H4 (cell line): Measurements from ENCODE around the gene LHX6. TPM values are rescaled to one million over a fixed set of nuclear protein-coding genes. Genes with fewer than 3 reads are reported as not detected.

Experiments used
- DNase-seq: peaks from one replicate; pipeline ENCODE4 v3.0.0-alpha.2; 2015; ENCODE audit warnings: low spot score
- total RNA-seq: library from RNA; depleted of rRNA; stranded (reverse); fragments of >200 nt; shearing (Covaris generic); gene quantifications from 2 replicates; pipeline ENCODE4 v1.2.3, GENCODE V29; 2014

LHX6 gene
- total RNA-seq, 1 experiment from 2014 or later = 1.4 TPM

- DNase-seq = no peak
Measured at GRCh38 chr9:122192261-122192875, 36.4 kb downstream of the LHX6 start.

GRCh38 chr9:122191584-122191983, 37.2 kb downstream of the LHX6 start:
- no peak for DNase-seq

GRCh38 chr9:122190597-122191381, 38.0 kb downstream of the LHX6 start:
- peak; percentile 53 for DNase-seq

GRCh38 chr9:122188369-122188768, 40.4 kb downstream of the LHX6 start:
- no peak for DNase-seq

- no peak for DNase-seq
Measured at GRCh38 chr9:122186777-122187470, 41.8 kb downstream of the LHX6 start.

GRCh38 chr9:122186301-122186700, 42.5 kb downstream of the LHX6 start:
- DNase-seq = no peak

GRCh38 chr9:122184551-122184950, 44.2 kb downstream of the LHX6 start:
- DNase-seq = no peak

GRCh38 chr9:122183501-122183900, 45.3 kb downstream of the LHX6 start:
- DNase-seq = no peak

- peak; percentile 84 for DNase-seq
Measured at GRCh38 chr9:122180633-122181032, 48.1 kb downstream of the LHX6 start.

- DNase-seq = peak; percentile 33
Measured at GRCh38 chr9:122179690-122180074, 49.1 kb downstream of the LHX6 start.

GRCh38 chr9:122179054-122179689, 49.6 kb downstream of the LHX6 start:
- DNase-seq = no peak

- no peak for DNase-seq
Measured at GRCh38 chr9:122176916-122177315, 51.8 kb downstream of the LHX6 start.

GRCh38 chr9:122173670-122174069, 55.1 kb downstream of the LHX6 start:
- DNase-seq = no peak

- no peak for DNase-seq
Measured at GRCh38 chr9:122172131-122172530, 56.6 kb downstream of the LHX6 start.

GRCh38 chr9:122168356-122168755, 60.4 kb downstream of the LHX6 start:
- no peak for DNase-seq

- DNase-seq = no peak
Measured at GRCh38 chr9:122164286-122164685, 64.5 kb downstream of the LHX6 start.

GRCh38 chr9:122162415-122162814, 66.3 kb downstream of the LHX6 start:
- no peak for DNase-seq

- DNase-seq = no peak
Measured at GRCh38 chr9:122159925-122160246, 68.9 kb downstream of the LHX6 start.

GRCh38 chr9:122159026-122159924, 69.5 kb downstream of the LHX6 start, which contains the start of the genes MORN5 and NDUFA8:
MORN5 (plus strand) TSS chr9:122159908; CDS start chr9:122159973, 65 bp downstream.
NDUFA8 (minus strand) TSS chr9:122159779; CDS start chr9:122159677, 102 bp downstream.
- DNase-seq = peak; percentile 96

GRCh38 chr9:122158202-122158601, 70.6 kb downstream of the LHX6 start:
- DNase-seq = peak; percentile 50

- no peak for DNase-seq
Measured at GRCh38 chr9:122155796-122156195, 73.0 kb downstream of the LHX6 start.
